Pancreas (tissue), 10 donors: ENCODE measurements around the gene ALMS1. TPM values are rescaled to one million over a fixed set of nuclear protein-coding genes. Genes with fewer than 3 reads are reported as not detected.
"Not testable (repeated sequence)": the region's sequence is repeated elsewhere in the genome, so short reads cannot be mapped to it uniquely, and the experiment has no call there.

Source experiments
- ATAC-seq, 4 donors: fragments of 200-7000 bp; cut with Tn5 transposase; one replicate each; pipeline versions ENCODE4 v1.8.0 to v1.9.1; 2020; ENCODE audit warnings: mild to moderate bottlenecking in 4 of 4, moderate library complexity in 4 of 4
- DNase-seq, 6 donors: peaks; one replicate each; pipeline ENCODE4 v3.0.0-alpha.2; 2020
- FAIRE-seq: peaks from 2 replicates; lab custom pipeline; 2012; peaks lifted over from hg19 to GRCh38; lab: Jason Lieb, UNC
- H3K27ac ChIP-seq, 4 donors: fragments of 200-600 bp; sonication (generic); 1 replicate in 3 of 4; 2 replicates in 1 of 4; pipeline versions ENCODE4 v1.5.0 to v1.8.0; 2020
- H3K27me3 ChIP-seq, 4 donors: fragments of 200-600 bp; one replicate each; pipeline ENCODE4 v1.8.0; 2021
- H3K36me3 ChIP-seq, 3 donors: fragments of 200-600 bp; sonication (generic) in 1 of 3; one replicate each; pipeline versions ENCODE4 v1.5.0 to v1.8.0; 2020 to 2021
- H3K4me1 ChIP-seq, 3 donors: fragments of 200-600 bp; one replicate each; pipeline ENCODE4 v1.8.0; 2021
- H3K4me3 ChIP-seq, 4 donors: fragments of 200-600 bp; sonication (generic) in 2 of 4; one replicate each; pipeline versions ENCODE4 v1.5.0 to v1.8.0; 2020 to 2021
- H3K9me3 ChIP-seq, 4 donors: fragments of 200-600 bp; one replicate each; pipeline ENCODE4 v1.8.0; 2021
- WGBS, 2 donors: extraction: QIAGEN DNeasy Blood & Tissue Kit; methylation state at CpG; one replicate each; pipeline ENCODE4 v1.1.7; 2013; 5-methylcytosine and 5-hydroxymethylcytosine counted together
- intact Hi-C, 3 donors: fragments of 100-400 bp; cut with DNase I; formaldehyde crosslinking; loops; one replicate each; pipeline versions ENCODE4 v1.11.1 to v1.14.2; 2022
- polyA plus RNA-seq, 2 donors: library from polyadenylated mRNA; stranded (reverse); fragments of 200-250 nt; gene quantifications; one replicate each; pipeline ENCODE4 v1.2.3, GENCODE V29; 2013
- total RNA-seq, 6 donors: library from RNA; stranded (reverse); fragmentation: NEBNext Ultra II Directional in 4 of 6; extraction: Animal tissue kit (Norgen Biotek cat#: 25700) in 4 of 6; gene quantifications; one replicate each; pipeline versions ENCODE4 v1.2.1 to v1.2.4, GENCODE V29; 2021 to 2023
- TF ChIP-seq, protein P1 (sequence below), 4 donors: fragments of 200-600 bp; sonication (generic) in 3 of 4; IDR thresholded peaks; one replicate each; pipeline versions ENCODE4 v1.5.0 to v1.8.0; 2021; ENCODE audit warnings: antibody characterized with exemption in 4 of 4
- donor health status: healthy with polysubstance abuse.
- donor health status: DM: no; HTN: no; CAD: no; lungs with moderate emphysema.
- donor health status: DM: no; HTN: no; CAD: no.
- donor health status: control.
- donor health status: control.
- donor health status: Bipolar disorder and iron deficiency.
- donor health status: DM: yes; HTN: yes; CAD: no.
- donor health status: DM: no; HTN: no; CAD: no.
- donor health status: DM: no; HTN: no; CAD: no.
- donor health status: DM: yes; HTN: yes; CAD: no.

ALMS1 gene
- total and polyA plus RNA-seq, 8 donors = 7.8 to 19.8 (median 13.3) TPM

DNA sequence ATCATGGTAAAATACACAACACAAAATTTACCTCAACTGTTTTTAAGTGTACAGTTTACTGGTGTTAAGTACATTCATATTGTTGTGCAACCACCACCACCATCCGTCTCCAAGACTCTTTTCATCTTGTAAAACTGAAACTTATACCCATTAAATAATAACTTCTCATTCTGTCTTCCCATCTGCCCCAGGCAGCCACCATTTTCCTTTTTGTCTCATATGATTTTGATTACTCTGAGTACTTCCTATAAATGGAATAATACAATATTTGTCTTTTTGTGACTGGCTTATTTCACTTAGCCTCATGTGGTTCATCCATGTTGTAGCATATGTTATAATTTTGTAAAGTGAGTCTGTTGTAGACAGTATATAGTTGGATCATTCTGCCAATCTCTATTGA, 82.7 kb downstream of the ALMS1 start:
- WGBS, 2 donors = 91 to 97% methylated on average over 1 of the region's 1 CpG
- no peak overlapping the region for H3K4me3 ChIP-seq
- intact Hi-C loops = no loop called here
- no peaks in the 10 kb centered on the region for H3K4me1 ChIP-seq
- no peaks in the 10 kb centered on the region for H3K36me3 ChIP-seq
- no peaks in the 10 kb centered on the region for H3K9me3 ChIP-seq
- no peaks in the 10 kb centered on the region for H3K27me3 ChIP-seq
- ATAC-seq (no peak), FAIRE-seq (no peak), DNase-seq (no peak)
- TF ChIP-seq, protein P1, sequence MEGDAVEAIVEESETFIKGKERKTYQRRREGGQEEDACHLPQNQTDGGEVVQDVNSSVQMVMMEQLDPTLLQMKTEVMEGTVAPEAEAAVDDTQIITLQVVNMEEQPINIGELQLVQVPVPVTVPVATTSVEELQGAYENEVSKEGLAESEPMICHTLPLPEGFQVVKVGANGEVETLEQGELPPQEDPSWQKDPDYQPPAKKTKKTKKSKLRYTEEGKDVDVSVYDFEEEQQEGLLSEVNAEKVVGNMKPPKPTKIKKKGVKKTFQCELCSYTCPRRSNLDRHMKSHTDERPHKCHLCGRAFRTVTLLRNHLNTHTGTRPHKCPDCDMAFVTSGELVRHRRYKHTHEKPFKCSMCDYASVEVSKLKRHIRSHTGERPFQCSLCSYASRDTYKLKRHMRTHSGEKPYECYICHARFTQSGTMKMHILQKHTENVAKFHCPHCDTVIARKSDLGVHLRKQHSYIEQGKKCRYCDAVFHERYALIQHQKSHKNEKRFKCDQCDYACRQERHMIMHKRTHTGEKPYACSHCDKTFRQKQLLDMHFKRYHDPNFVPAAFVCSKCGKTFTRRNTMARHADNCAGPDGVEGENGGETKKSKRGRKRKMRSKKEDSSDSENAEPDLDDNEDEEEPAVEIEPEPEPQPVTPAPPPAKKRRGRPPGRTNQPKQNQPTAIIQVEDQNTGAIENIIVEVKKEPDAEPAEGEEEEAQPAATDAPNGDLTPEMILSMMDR (IDR thresholded peaks at IDR 0.05) = no peak
- H3K27ac ChIP-seq = no peak overlapping the region

- ATAC-seq, H3K27ac ChIP-seq, H3K36me3 ChIP-seq, H3K4me3 ChIP-seq, DNase-seq, FAIRE-seq, H3K27me3 ChIP-seq, H3K4me1 ChIP-seq, H3K9me3 ChIP-seq, intact Hi-C loops: not testable (repeated sequence)
- WGBS, 2 donors = no CpG with 5 or more reads among the region's 1 CpG
These were observed 98.2 kb downstream of the ALMS1 start for GRCh38 chr2:73483874-73484273.

DNA sequence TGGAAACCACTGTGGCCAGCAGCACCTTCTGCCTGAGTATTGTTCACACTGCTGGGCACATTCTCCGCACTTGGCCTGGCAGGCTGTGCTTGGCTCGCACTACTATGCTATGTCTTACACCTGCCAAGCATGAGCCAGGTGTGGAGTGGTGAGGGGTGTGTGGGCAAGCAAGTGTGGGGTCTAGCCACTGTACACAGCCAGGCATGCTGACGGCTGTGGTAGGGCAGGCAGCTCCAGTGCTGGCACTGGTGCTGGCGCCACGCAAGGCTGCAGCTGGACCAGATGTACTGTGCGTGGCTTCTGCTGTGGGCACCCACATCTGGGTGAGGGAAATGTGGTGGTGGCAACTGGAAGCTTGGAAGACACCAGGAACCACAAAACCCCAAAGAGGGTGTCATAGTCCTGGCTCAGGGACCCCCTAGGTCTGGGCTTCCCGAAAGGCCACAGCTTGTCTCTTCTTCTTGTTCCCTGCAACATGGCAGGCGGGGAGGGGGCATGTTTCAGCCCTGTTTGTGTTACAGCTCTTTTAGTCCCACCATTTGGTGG, 101.5 kb downstream of the ALMS1 start:
- Histone ChIP-seq H3K36me3 (peaks cover 0 to 25% (median 6%) of the 10 kb centered on the region in 3 donors), H3K27ac (no peak overlapping the region), H3K4me3 (no peak overlapping the region), H3K9me3 (no peaks in the 10 kb centered on the region), H3K27me3 (no peaks in the 10 kb centered on the region), H3K4me1 (no peaks in the 10 kb centered on the region)
- DNase-seq (peak in 2 of 6 donors; percentile 17 to 23), ATAC-seq (no peak), FAIRE-seq (no peak)
- TF ChIP-seq, protein P1 (IDR thresholded peaks at IDR 0.05) = no peak
- WGBS, 2 donors = 98 to 99% methylated on average over 8 of the region's 8 CpGs
- intact Hi-C loops = no loop called here

DNA sequence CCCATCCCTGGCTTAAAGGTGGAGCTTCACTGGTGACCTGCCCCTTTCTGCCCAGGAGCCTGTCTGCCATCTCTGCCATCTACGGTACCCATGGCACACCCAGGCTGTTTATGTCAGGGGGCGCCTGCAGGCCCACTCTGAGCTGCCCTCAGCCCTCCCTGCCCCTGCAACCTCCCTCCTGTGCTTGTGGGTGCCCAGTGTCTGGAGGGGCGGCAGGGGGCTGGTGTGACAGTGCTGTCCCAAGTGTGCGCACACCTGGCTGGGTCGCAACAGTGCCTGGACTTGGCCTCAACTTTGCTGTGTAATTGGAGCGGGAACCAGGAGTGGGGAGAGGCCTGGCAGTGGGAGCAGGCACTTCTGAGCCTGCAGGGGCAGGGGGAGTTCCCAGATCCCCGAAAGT, 102.4 kb downstream of the ALMS1 start:
- intact Hi-C loops = no loop called here
- 97 to 100% methylated on average over 7 of the region's 7 CpGs for WGBS, 2 donors

GRCh38 chr2:73489053-73489452, 103.4 kb downstream of the ALMS1 start:
- intact Hi-C loops = no loop called here
- H3K36me3 ChIP-seq = peaks cover 0 to 25% (median 6%) of the 10 kb centered on the region in 3 donors
- H3K27me3 ChIP-seq = no peaks in the 10 kb centered on the region
- no peak for ATAC-seq
- TF ChIP-seq, protein P1 (IDR thresholded peaks at IDR 0.05) = no peak
- no peaks in the 10 kb centered on the region for H3K9me3 ChIP-seq
- no peak for FAIRE-seq
- no peaks in the 10 kb centered on the region for H3K4me1 ChIP-seq
- DNase-seq = no peak
- H3K4me3 ChIP-seq = no peak overlapping the region
- no peak overlapping the region for H3K27ac ChIP-seq

More for the DNA sequence above, 102.4 kb downstream of the ALMS1 start:
- ATAC-seq (no peak), FAIRE-seq (no peak), DNase-seq (peak in 2 of 6 donors; percentile 27 to 35)
- Histone ChIP-seq H3K36me3 (peaks cover 0 to 25% (median 6%) of the 10 kb centered on the region in 3 donors), H3K27ac (no peak overlapping the region), H3K27me3 (no peaks in the 10 kb centered on the region), H3K4me1 (no peaks in the 10 kb centered on the region), H3K4me3 (no peak overlapping the region), H3K9me3 (no peaks in the 10 kb centered on the region)
- TF ChIP-seq, protein P1 (IDR thresholded peaks at IDR 0.05) = no peak
